IgD-negative memory B cell (primary cell): Measurements from ENCODE around the gene UNC50. TPM values are rescaled to one million over a fixed set of nuclear protein-coding genes. Genes with fewer than 3 reads are reported as not detected.
A peak's percentile ranks its signal among the peaks of the same experiment; 100 is the strongest.
"Not testable (repeated sequence)": the region's sequence is repeated elsewhere in the genome, so short reads cannot be mapped to it uniquely, and the experiment has no call there.

Experiments used
- H3K27ac Mint-ChIP-seq, 3 donors: one replicate each; pipeline ENCODE4 v1.8.0; 2020 to 2022; ENCODE audit warnings: mild to moderate bottlenecking in 3 of 3, mixed read lengths in 3 of 3, moderate library complexity in 1 of 3
- H3K27me3 Mint-ChIP-seq: one replicate; pipeline ENCODE4 v1.8.0; 2021; ENCODE audit warnings: mixed read lengths
- H3K36me3 Mint-ChIP-seq: one replicate; pipeline ENCODE4 v1.8.0; 2020; ENCODE audit warnings: mild to moderate bottlenecking, mixed read lengths
- H3K4me1 Mint-ChIP-seq, 3 donors: one replicate each; pipeline ENCODE4 v1.8.0; 2020 to 2022; ENCODE audit warnings: mixed read lengths in 3 of 3, mild to moderate bottlenecking in 1 of 3
- H3K4me3 Mint-ChIP-seq, 4 donors: one replicate each; pipeline ENCODE4 v1.8.0; 2020 to 2022; ENCODE audit warnings: mild to moderate bottlenecking in 4 of 4, mixed read lengths in 4 of 4, moderate library complexity in 3 of 4
- H3K9me3 Mint-ChIP-seq, 3 donors: one replicate each; pipeline ENCODE4 v1.8.0; 2020 to 2021; ENCODE audit warnings: mixed read lengths in 3 of 3, mild to moderate bottlenecking in 1 of 3
- polyA plus RNA-seq: library from polyadenylated mRNA; unstranded; fragments of 300-500 nt; fragmentation: Illumina TruSeq; gene quantifications from one replicate; pipeline ENCODE4 v1.2.3, GENCODE V29; 2021

Gene UNC50
- polyA plus RNA-seq, 1 donor from 2014 or later = 33.0 TPM

DNA sequence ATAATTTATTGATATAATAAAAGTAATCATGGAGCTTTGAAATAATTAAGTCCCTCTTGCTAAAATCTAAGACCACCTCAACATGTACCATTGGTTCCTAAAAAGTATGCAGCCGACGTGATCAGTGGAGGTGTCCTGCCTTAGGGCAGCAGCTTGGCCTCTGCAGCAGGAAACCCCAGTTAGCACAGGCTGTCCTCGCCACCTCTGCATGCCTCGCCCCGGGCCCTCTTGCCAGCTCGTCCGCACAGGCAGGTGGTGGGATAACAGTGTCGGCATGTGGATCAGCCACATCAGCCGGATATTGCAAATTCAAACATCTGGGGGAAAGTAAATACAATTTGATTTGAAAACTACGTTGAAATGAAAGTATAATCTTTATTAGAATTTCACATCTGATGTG, 23.0 kb upstream of the UNC50 start:
- H3K27me3 Mint-ChIP-seq = no peaks in the 10 kb centered on the region
- H3K27ac Mint-ChIP-seq = no peak overlapping the region
- no peaks in the 10 kb centered on the region for H3K9me3 Mint-ChIP-seq
- no peaks in the 10 kb centered on the region for H3K36me3 Mint-ChIP-seq
- peaks cover 0 to 8% (median 6%) of the 10 kb centered on the region in 3 donors for H3K4me1 Mint-ChIP-seq
- no peak overlapping the region for H3K4me3 Mint-ChIP-seq

DNA sequence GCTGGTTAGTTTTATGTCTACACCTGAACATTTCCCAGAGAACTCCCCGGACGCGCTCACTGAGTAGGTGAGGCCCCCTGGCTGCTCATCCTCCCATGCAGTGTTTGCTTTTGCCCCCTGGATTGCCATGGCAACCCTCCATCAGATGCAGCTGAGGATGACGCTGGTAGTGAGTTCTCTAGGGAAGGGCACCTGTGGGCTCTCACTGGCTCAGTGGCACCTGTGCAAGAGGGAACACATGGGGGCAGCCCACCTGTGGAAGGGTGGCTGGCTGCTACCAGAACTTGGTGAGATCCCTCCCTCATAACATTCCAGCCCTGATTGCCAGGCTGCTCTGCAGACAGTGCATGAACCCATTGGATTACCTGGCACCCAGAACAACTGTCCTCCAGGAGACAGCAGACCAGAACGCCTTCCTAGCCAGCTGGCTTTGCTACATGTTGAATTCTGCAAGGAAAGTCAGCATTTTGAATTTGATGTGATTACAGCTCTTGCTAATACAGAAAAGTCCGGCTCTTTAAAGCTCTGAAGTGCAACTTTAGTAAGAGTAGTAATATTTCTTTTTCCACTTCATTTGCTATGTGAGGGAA, 21.7 kb upstream of the UNC50 start:
- H3K4me3 Mint-ChIP-seq = no peak overlapping the region
- H3K9me3 Mint-ChIP-seq = no peaks in the 10 kb centered on the region
- no peaks in the 10 kb centered on the region for H3K27me3 Mint-ChIP-seq
- H3K4me1 Mint-ChIP-seq = no peaks in the 10 kb centered on the region
- no peak overlapping the region for H3K27ac Mint-ChIP-seq
- no peaks in the 10 kb centered on the region for H3K36me3 Mint-ChIP-seq

- Mint-ChIP-seq H3K36me3 (peaks cover 2% of the 10 kb centered on the region), H3K27ac (no peak overlapping the region)
Measured at GRCh38 chr2:98588880-98589431, 19.4 kb upstream of the UNC50 start.

DNA sequence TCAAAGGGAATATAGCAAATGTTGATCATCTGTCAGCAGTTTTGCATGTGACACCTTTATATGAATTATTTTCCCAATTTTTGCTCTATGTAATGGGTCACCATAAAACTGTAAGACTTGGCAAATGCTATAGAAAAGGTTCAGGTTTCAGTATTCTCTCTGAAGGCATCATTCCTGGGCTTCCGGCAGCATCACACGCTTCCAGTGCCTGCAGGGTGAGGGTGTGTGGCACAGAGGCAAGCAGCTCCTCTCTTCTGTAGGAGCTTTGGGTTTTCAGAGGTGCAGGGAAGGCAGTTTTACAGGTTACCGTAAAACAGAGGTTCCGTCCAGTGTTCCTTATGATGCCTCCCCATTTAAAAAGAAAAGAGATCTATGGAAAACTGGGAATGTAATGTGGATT, 18.9 kb upstream of the UNC50 start:
- no peaks in the 10 kb centered on the region for H3K4me1 Mint-ChIP-seq
- no peak overlapping the region for H3K27ac Mint-ChIP-seq
- H3K9me3 Mint-ChIP-seq = peaks cover 0 to 6% (median 3%) of the 10 kb centered on the region in 3 donors
- H3K36me3 Mint-ChIP-seq = peaks cover 3% of the 10 kb centered on the region
- no peaks in the 10 kb centered on the region for H3K27me3 Mint-ChIP-seq
- H3K4me3 Mint-ChIP-seq = no peak overlapping the region

More at GRCh38 chr2:98588880-98589431, 19.4 kb upstream of the UNC50 start:
- Mint-ChIP-seq H3K27me3 (no peaks in the 10 kb centered on the region), H3K4me1 (no peaks in the 10 kb centered on the region), H3K9me3 (peaks cover 0 to 4% (median 2%) of the 10 kb centered on the region in 3 donors), H3K4me3 (no peak overlapping the region)

- peaks cover 0 to 6% (median 3%) of the 10 kb centered on the region in 3 donors for H3K9me3 Mint-ChIP-seq
Measured at GRCh38 chr2:98592565-98592964, 15.8 kb upstream of the UNC50 start.

DNA sequence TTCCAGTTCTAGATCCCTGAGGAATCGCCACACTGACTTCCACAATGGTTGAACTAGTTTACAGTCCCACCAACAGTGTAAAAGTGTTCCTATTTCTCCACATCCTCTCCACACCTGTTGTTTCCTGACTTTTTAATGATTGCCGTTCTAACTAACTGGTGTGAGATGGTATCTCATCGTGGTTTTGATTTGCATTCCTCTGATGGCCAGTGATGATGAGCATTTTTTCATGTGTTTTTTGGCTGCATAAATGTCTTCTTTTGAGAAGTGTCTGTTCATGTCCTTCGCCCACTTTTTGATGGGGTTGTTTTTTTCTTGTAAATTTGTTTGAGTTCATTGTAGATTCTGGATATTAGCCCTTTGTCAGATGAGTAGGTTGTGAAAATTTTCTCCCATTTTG, 13.7 kb upstream of the UNC50 start:
- H3K4me1 Mint-ChIP-seq, H3K27me3 Mint-ChIP-seq, H3K9me3 Mint-ChIP-seq, H3K36me3 Mint-ChIP-seq, H3K27ac Mint-ChIP-seq, H3K4me3 Mint-ChIP-seq: not testable (repeated sequence)

More at GRCh38 chr2:98592565-98592964, 15.8 kb upstream of the UNC50 start:
- Mint-ChIP-seq H3K27ac (no peak overlapping the region), H3K27me3 (no peaks in the 10 kb centered on the region), H3K4me3 (no peak overlapping the region), H3K4me1 (peaks cover 0 to 1% (median 0%) of the 10 kb centered on the region in 3 donors), H3K36me3 (peaks cover 6% of the 10 kb centered on the region)

DNA sequence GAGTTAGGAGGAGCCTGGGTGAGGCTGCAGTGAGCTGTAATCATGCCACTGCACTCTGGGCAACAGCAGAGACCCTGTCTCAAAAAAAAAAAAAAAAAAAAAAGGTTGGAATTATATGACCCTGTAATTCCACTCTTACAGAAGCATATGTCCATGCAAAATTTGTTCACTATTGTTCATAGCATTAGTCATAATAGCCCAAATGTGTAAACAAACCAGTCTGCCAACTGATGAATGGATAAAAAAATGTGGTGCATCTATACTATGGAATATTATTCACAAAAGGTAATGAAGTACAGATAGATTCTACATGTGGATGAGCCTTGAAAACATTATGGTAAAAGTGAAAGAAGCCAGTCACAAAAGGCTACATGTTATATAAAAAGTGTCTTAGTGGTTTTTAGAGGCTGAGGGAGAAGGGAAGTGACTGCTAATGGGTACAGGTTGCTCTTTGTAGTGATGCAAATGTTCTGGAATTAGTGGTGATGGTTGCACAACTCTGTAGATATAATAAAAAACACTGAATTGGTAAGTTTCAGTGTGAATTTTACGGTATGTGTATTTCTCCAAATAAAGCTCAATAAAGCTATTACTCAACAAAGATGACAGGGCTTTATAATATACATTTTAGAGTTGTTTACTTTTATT, 9.5 kb upstream of the UNC50 start:
- Mint-ChIP-seq H3K27me3 (no peaks in the 10 kb centered on the region), H3K36me3 (peaks cover 4% of the 10 kb centered on the region), H3K9me3 (peaks cover 0 to 2% (median 1%) of the 10 kb centered on the region in 3 donors), H3K27ac (no peak overlapping the region), H3K4me3 (no peak overlapping the region), H3K4me1 (peaks cover 0 to 4% (median 2%) of the 10 kb centered on the region in 3 donors)

DNA sequence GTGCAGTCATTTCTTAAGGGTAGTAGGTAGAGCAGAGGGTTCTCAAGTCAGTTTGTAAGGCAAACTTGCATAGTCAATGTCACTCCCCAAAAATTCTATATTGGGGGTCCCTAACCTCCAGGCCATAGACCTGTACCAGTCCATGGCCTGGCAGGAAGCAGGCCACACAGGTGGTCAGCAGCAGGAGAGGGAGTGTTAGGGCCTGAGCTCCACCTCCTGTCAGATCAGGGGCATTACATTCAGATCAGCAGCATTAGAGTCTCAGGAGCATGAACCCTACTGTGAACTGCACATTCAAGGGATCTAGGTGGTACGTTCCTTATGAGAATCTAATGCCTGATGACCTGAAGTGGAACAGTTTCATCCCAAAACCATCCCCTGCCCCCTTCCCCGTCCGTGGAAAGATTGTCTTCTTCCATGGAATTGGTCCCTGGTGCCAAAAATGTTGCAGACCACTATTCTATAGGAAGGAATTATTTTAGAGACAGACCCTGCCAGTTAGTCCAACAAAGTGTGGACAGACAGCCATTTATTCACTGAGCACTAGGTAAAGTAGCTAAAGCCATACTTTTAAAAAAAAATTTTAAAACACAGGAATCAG, 6.8 kb upstream of the UNC50 start:
- H3K36me3 Mint-ChIP-seq = no peaks in the 10 kb centered on the region
- no peaks in the 10 kb centered on the region for H3K27me3 Mint-ChIP-seq
- peaks cover 4 to 21% (median 14%) of the 10 kb centered on the region in 3 donors for H3K4me1 Mint-ChIP-seq
- no peaks in the 10 kb centered on the region for H3K9me3 Mint-ChIP-seq
- peak overlapping the region in 1 of 4 donors; percentile 12 for H3K4me3 Mint-ChIP-seq
- H3K27ac Mint-ChIP-seq = peak overlapping the region in 1 of 3 donors; percentile 26

- Mint-ChIP-seq H3K4me3 (no peak overlapping the region), H3K27me3 (no peaks in the 10 kb centered on the region), H3K36me3 (no peaks in the 10 kb centered on the region), H3K4me1 (peaks cover 26 to 35% (median 27%) of the 10 kb centered on the region in 3 donors), H3K9me3 (no peaks in the 10 kb centered on the region), H3K27ac (peak overlapping the region; percentile 16 to 92 (median 28))
Measured at GRCh38 chr2:98604547-98604946, 3.8 kb upstream of the UNC50 start.

DNA sequence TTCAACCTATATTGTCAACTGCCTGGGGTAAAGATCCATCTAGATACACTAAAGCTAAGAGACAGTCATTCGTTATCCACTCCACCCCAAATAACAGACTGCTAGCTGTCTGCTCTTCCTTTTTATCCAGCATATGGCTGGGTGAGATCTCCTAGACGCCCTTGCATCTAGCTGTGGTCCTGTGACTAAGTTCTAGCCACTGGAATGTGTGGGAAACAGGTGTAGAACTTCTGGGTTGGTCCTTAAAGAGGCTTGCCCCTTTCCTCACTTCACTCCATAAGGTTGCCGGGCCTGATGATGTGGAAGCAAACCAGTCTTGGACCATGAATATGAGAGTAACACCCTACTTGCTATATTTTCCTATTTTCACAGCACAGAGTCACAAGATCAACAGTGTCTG, 3.3 kb upstream of the UNC50 start:
- H3K4me3 Mint-ChIP-seq = peak overlapping the region in 1 of 4 donors; percentile 85

GRCh38 chr2:98606431-98606830, 2.0 kb upstream of the UNC50 start:
- Mint-ChIP-seq H3K9me3 (no peaks in the 10 kb centered on the region), H3K27ac (peak overlapping the region in 2 of 3 donors; percentile 55 to 92), H3K4me1 (peaks cover 39 to 50% (median 41%) of the 10 kb centered on the region in 3 donors), H3K36me3 (no peaks in the 10 kb centered on the region), H3K4me3 (peak overlapping the region in 2 of 4 donors; percentile 15 to 85), H3K27me3 (no peaks in the 10 kb centered on the region)

More for the DNA sequence above, 3.3 kb upstream of the UNC50 start:
- Mint-ChIP-seq H3K27ac (peak overlapping the region; percentile 28 to 92 (median 89)), H3K36me3 (no peaks in the 10 kb centered on the region), H3K9me3 (no peaks in the 10 kb centered on the region), H3K4me1 (peaks cover 27 to 41% (median 28%) of the 10 kb centered on the region in 3 donors), H3K27me3 (no peaks in the 10 kb centered on the region)

GRCh38 chr2:98607104-98607503, 1.3 kb upstream of the UNC50 start:
- Mint-ChIP-seq H3K36me3 (no peaks in the 10 kb centered on the region), H3K27me3 (no peaks in the 10 kb centered on the region), H3K4me1 (peaks cover 41 to 52% (median 45%) of the 10 kb centered on the region in 3 donors), H3K4me3 (peak overlapping the region; percentile 85 to 97 (median 94)), H3K27ac (peak overlapping the region; percentile 69 to 99 (median 92)), H3K9me3 (no peaks in the 10 kb centered on the region)

- peaks cover 41 to 52% (median 45%) of the 10 kb centered on the region in 3 donors for H3K4me1 Mint-ChIP-seq
- peak overlapping the region; percentile 85 to 97 (median 94) for H3K4me3 Mint-ChIP-seq
- H3K27ac Mint-ChIP-seq = peak overlapping the region; percentile 92 to 99 (median 95)
- H3K36me3 Mint-ChIP-seq = no peaks in the 10 kb centered on the region
- H3K9me3 Mint-ChIP-seq = no peaks in the 10 kb centered on the region
- H3K27me3 Mint-ChIP-seq = no peaks in the 10 kb centered on the region
Measured at GRCh38 chr2:98607741-98608115, 661 bp upstream of the UNC50 start.

GRCh38 chr2:98608962-98609604, 694 bp downstream of the UNC50 start:
- Mint-ChIP-seq H3K4me1 (peaks cover 41 to 53% (median 45%) of the 10 kb centered on the region in 3 donors), H3K27me3 (no peaks in the 10 kb centered on the region), H3K36me3 (peaks cover 9% of the 10 kb centered on the region), H3K9me3 (no peaks in the 10 kb centered on the region), H3K4me3 (peak overlapping the region; percentile 85 to 97 (median 94)), H3K27ac (peak overlapping the region; percentile 92 to 99 (median 95))
